GM18520 (cell line): ENCODE results near the gene CAPZB.

Experiments
- ATAC-seq: cut with Tn5 transposase; IDR thresholded peaks from one replicate; pipeline ENCODE4 v1.9.1; 2021; ENCODE audit not compliant: unreplicated experiment

Gene CAPZB

GRCh38 chr1:19352839-19353238, 132.5 kb downstream of the CAPZB start:
- no peak for ATAC-seq

GRCh38 chr1:19351873-19352272, 133.5 kb downstream of the CAPZB start:
- ATAC-seq = no peak

- ATAC-seq = no peak
Observed at GRCh38 chr1:19350566-19350965, 134.8 kb downstream of the CAPZB start.

- no peak for ATAC-seq
Observed at GRCh38 chr1:19349999-19350398, 135.3 kb downstream of the CAPZB start.

- ATAC-seq = no peak
Observed at GRCh38 chr1:19348441-19349198, 136.7 kb downstream of the CAPZB start.

- no peak for ATAC-seq
Observed at GRCh38 chr1:19347533-19348172, 137.7 kb downstream of the CAPZB start.

- no peak for ATAC-seq
Observed at GRCh38 chr1:19346026-19346425, 139.3 kb downstream of the CAPZB start.

- no peak for ATAC-seq
Observed at GRCh38 chr1:19345391-19345790, 139.9 kb downstream of the CAPZB start.

- ATAC-seq = no peak
Observed at GRCh38 chr1:19344831-19345230, 140.5 kb downstream of the CAPZB start.

- ATAC-seq = no peak
Observed at GRCh38 chr1:19344372-19344810, 140.9 kb downstream of the CAPZB start.

- no peak for ATAC-seq
Observed at GRCh38 chr1:19343617-19344350, 141.6 kb downstream of the CAPZB start.

GRCh38 chr1:19342894-19343616, 142.3 kb downstream of the CAPZB start:
- no peak for ATAC-seq

GRCh38 chr1:19342062-19342750, 143.1 kb downstream of the CAPZB start:
- no peak for ATAC-seq

- ATAC-seq = no peak
Observed at GRCh38 chr1:19341201-19342061, 143.9 kb downstream of the CAPZB start.

GRCh38 chr1:19340387-19340937, 144.9 kb downstream of the CAPZB start:
- ATAC-seq = no peak

- no peak for ATAC-seq
Observed at GRCh38 chr1:19339214-19339861, 146.0 kb downstream of the CAPZB start.

GRCh38 chr1:19338323-19338762, 147.0 kb downstream of the CAPZB start:
- no peak for ATAC-seq

- ATAC-seq = no peak
Observed at GRCh38 chr1:19337289-19337688, 148.1 kb downstream of the CAPZB start.

GRCh38 chr1:19336543-19336942, 148.8 kb downstream of the CAPZB start:
- no peak for ATAC-seq
